GM12878 (cell line): ENCODE results near the gene PRSS36.

Experiments used
- CREB1 ChIP-seq: IDR thresholded peaks from 2 replicates; pipeline ENCODE4 v1.6.1; 2012; ENCODE audit warnings: low read depth, mild to moderate bottlenecking, inconsistent platforms
- FOXM1 ChIP-seq: IDR thresholded peaks from 2 replicates; pipeline ENCODE4 v1.6.1; 2012; ENCODE audit warnings: low read depth, mild to moderate bottlenecking, inconsistent platforms, low read length, moderate library complexity
- KDM1A ChIP-seq: fragments of 200-600 bp; sonication (generic); IDR thresholded peaks from 2 replicates; pipeline ENCODE4 v1.6.1; 2016; ENCODE audit warnings: borderline replicate concordance
- POLR2A ChIP-seq: IDR thresholded peaks from 2 replicates; pipeline ENCODE4 v1.6.1; 2011; ENCODE audit warnings: low read depth, mild to moderate bottlenecking, low read length
- POU2F2 ChIP-seq: IDR thresholded peaks from 3 replicates; pipeline ENCODE4 v1.6.1; 2011; ENCODE audit warnings: low read depth, mild to moderate bottlenecking, low read length, borderline replicate concordance
- RAD51 ChIP-seq: fragments of 450-650 bp; IDR thresholded peaks from 2 replicates; pipeline ENCODE4 v1.6.1; 2016; ENCODE audit warnings: moderate library complexity, mild to moderate bottlenecking, inconsistent platforms
- SIN3A ChIP-seq: IDR thresholded peaks from 2 replicates; pipeline ENCODE4 v1.6.1; 2012; ENCODE audit warnings: low read depth, low read length, improper control_type of control experiment
- YY1 ChIP-seq: IDR thresholded peaks from 2 replicates; pipeline ENCODE4 v1.6.1; 2011; ENCODE audit warnings: low read depth, mild to moderate bottlenecking, low read length
- ZBED1 ChIP-seq: IDR thresholded peaks from 2 replicates; pipeline ENCODE4 v1.6.1; 2016; ENCODE audit warnings: borderline replicate concordance
- TF ChIP-seq, protein P1 (sequence below): IDR thresholded peaks from 2 replicates; pipeline ENCODE4 v1.6.1; 2012; ENCODE audit warnings: low read depth, low read length, improper control_type of control experiment
- TF ChIP-seq, protein P2 (sequence below), 3 experiments: IDR thresholded peaks in 2 of 3; conservative IDR thresholded peaks in 1 of 3; 2 replicates each; pipeline ENCODE4 v1.5.1; 2011; ENCODE audit warnings: low read depth in 3 of 3, low read length in 3 of 3, mild to moderate bottlenecking in 3 of 3, control low read depth in 2 of 3, moderate library complexity in 2 of 3, inconsistent platforms in 1 of 3, mixed read lengths in 1 of 3; ENCODE audit not compliant: control insufficient read depth in 2 of 3, insufficient read depth in 1 of 3; ENCODE audit errors: extremely low read depth in 1 of 3
- TF ChIP-seq, protein P3 (sequence below): IDR thresholded peaks from 2 replicates; pipeline ENCODE4 v1.6.1; 2012; ENCODE audit warnings: mild to moderate bottlenecking, low read depth, low read length
- TF ChIP-seq, protein P4 (sequence below): fragments of 450-650 bp; IDR thresholded peaks from 2 replicates; pipeline ENCODE4 v1.6.1; 2017; ENCODE audit warnings: mild to moderate bottlenecking

DNA sequence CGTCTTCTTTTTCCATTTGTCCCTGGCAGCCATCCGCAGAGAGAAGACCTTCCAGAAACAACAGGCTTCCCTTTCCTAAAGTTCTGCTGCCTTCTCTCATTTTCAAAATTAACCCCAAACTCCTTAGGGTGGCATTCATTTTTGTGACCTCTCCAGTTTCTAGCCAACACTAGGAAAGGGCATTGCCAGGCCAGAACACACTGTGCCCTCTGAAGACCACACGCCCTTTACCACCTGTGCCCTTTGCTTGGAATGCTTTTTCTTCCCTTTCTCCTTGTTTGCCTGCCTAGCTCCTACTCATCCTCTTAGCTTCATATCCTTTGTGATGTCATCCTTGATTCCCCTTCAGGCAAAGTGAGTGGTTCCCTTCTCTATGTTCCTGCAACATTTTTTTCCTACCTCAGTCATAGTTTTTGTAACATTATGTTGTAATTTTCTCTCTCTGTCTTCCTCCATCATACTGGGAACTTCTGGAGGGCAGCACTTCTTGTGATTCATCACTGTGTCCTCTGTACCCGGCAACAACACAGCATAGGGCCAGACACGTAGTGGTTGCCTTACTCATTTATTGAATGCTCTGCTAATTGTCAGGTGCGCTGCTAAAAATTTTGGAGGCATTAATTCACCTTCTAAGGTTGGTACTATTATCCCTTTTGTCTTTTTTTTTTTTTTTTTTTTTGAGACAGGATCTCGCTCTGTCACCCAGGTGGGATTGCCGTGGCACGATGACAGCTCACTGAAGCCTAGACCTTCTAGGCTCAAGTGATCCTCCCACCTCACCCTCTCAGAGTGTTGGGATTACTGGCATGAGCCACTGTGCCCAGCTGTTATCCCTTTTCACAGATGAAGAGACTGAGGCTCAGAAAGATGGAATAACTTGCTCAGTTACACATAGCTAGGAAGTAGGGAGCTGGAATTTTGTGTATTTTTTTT is 31.4 kb downstream of the PRSS36 start:
- TF ChIP-seq, protein P1, sequence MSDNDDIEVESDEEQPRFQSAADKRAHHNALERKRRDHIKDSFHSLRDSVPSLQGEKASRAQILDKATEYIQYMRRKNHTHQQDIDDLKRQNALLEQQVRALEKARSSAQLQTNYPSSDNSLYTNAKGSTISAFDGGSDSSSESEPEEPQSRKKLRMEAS: no peak
- TF ChIP-seq, protein P2, sequence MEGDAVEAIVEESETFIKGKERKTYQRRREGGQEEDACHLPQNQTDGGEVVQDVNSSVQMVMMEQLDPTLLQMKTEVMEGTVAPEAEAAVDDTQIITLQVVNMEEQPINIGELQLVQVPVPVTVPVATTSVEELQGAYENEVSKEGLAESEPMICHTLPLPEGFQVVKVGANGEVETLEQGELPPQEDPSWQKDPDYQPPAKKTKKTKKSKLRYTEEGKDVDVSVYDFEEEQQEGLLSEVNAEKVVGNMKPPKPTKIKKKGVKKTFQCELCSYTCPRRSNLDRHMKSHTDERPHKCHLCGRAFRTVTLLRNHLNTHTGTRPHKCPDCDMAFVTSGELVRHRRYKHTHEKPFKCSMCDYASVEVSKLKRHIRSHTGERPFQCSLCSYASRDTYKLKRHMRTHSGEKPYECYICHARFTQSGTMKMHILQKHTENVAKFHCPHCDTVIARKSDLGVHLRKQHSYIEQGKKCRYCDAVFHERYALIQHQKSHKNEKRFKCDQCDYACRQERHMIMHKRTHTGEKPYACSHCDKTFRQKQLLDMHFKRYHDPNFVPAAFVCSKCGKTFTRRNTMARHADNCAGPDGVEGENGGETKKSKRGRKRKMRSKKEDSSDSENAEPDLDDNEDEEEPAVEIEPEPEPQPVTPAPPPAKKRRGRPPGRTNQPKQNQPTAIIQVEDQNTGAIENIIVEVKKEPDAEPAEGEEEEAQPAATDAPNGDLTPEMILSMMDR (IDR thresholded peaks at IDR 0.05 in 2 of 3, conservative IDR thresholded peaks at IDR 0.05 in 1 of 3; ENCODE audit: control insufficient read depth in 2 of 3, extremely low read depth in 1 of 3, insufficient read depth in 1 of 3, low read depth in 3 of 3, low read length in 3 of 3): no peak
- TF ChIP-seq KDM1A (no peak), POLR2A (no peak), POU2F2 (no peak), RAD51 (no peak), CREB1 (no peak), SIN3A (no peak), ZBED1 (no peak), YY1 (no peak), FOXM1 (no peak)
- TF ChIP-seq, protein P3, sequence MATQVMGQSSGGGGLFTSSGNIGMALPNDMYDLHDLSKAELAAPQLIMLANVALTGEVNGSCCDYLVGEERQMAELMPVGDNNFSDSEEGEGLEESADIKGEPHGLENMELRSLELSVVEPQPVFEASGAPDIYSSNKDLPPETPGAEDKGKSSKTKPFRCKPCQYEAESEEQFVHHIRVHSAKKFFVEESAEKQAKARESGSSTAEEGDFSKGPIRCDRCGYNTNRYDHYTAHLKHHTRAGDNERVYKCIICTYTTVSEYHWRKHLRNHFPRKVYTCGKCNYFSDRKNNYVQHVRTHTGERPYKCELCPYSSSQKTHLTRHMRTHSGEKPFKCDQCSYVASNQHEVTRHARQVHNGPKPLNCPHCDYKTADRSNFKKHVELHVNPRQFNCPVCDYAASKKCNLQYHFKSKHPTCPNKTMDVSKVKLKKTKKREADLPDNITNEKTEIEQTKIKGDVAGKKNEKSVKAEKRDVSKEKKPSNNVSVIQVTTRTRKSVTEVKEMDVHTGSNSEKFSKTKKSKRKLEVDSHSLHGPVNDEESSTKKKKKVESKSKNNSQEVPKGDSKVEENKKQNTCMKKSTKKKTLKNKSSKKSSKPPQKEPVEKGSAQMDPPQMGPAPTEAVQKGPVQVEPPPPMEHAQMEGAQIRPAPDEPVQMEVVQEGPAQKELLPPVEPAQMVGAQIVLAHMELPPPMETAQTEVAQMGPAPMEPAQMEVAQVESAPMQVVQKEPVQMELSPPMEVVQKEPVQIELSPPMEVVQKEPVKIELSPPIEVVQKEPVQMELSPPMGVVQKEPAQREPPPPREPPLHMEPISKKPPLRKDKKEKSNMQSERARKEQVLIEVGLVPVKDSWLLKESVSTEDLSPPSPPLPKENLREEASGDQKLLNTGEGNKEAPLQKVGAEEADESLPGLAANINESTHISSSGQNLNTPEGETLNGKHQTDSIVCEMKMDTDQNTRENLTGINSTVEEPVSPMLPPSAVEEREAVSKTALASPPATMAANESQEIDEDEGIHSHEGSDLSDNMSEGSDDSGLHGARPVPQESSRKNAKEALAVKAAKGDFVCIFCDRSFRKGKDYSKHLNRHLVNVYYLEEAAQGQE: no peak
- TF ChIP-seq, protein P4, sequence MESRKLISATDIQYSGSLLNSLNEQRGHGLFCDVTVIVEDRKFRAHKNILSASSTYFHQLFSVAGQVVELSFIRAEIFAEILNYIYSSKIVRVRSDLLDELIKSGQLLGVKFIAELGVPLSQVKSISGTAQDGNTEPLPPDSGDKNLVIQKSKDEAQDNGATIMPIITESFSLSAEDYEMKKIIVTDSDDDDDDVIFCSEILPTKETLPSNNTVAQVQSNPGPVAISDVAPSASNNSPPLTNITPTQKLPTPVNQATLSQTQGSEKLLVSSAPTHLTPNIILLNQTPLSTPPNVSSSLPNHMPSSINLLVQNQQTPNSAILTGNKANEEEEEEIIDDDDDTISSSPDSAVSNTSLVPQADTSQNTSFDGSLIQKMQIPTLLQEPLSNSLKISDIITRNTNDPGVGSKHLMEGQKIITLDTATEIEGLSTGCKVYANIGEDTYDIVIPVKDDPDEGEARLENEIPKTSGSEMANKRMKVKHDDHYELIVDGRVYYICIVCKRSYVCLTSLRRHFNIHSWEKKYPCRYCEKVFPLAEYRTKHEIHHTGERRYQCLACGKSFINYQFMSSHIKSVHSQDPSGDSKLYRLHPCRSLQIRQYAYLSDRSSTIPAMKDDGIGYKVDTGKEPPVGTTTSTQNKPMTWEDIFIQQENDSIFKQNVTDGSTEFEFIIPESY: no peak
